Body of pancreas (tissue), 4 donors: ENCODE measurements around the gene FAM20C. TPM values are rescaled to one million over a fixed set of nuclear protein-coding genes. Genes with fewer than 3 reads are reported as not detected.

ENCODE experiments used
- ATAC-seq: fragments of 150-250 bp; one replicate; pipeline ENCODE4 v1.9.1; 2016
- DNase-seq, 4 donors: peaks; one replicate each; pipeline ENCODE4 v3.0.0-alpha.2; 2019
- H3K27ac ChIP-seq, 4 donors: fragments of 200-600 bp; sonication (generic); 1 replicate in 3 of 4; 2 replicates in 1 of 4; pipeline versions ENCODE4 v1.5.1 to v1.6.1; 2016 to 2019; ENCODE audit warnings: mild to moderate bottlenecking in 1 of 4, mixed read lengths in 1 of 4, moderate library complexity in 1 of 4
- H3K27me3 ChIP-seq, 2 donors: fragments of 200-600 bp; sonication (generic); one replicate each; pipeline ENCODE4 v1.6.0; 2016; ENCODE audit warnings: mild to moderate bottlenecking in 1 of 2
- H3K36me3 ChIP-seq, 2 donors: fragments of 200-600 bp; sonication (generic); replicated peaks in 1 of 2; 2 replicates each; pipeline ENCODE4 v1.5.1; 2016; ENCODE audit warnings: low read depth in 2 of 2; ENCODE audit not compliant: insufficient read depth in 1 of 2
- H3K4me1 ChIP-seq: fragments of 200-600 bp; sonication (generic); one replicate; pipeline ENCODE4 v1.6.0; 2016
- H3K4me3 ChIP-seq, 2 donors: fragments of 200-600 bp; sonication (generic); 1 replicate in 1 of 2; 2 replicates in 1 of 2; pipeline ENCODE4 v1.5.1; 2016 to 2019
- H3K9me3 ChIP-seq, 3 donors: fragments of 200-600 bp; sonication (generic); 1 replicate in 2 of 3; 2 replicates in 1 of 3; pipeline ENCODE4 v1.5.1; 2016
- CTCF ChIP-seq, 7 experiments: fragments of 450-650 bp in 4 of 7; fragments of 200-600 bp in 3 of 7; sonication (generic) in 3 of 7; IDR thresholded peaks; one replicate each; pipeline ENCODE4 v1.5.1; 2016 to 2019; ENCODE audit warnings: antibody characterized with exemption in 7 of 7
- POLR2A ChIP-seq, 3 donors: fragments of 450-650 bp; IDR thresholded peaks; one replicate each; pipeline ENCODE4 v1.6.1; 2016; ENCODE audit warnings: antibody characterized with exemption in 3 of 3, mild to moderate bottlenecking in 2 of 3
- WGBS, 2 donors: methylation state at CpG; one replicate each; pipeline ENCODE4 v1.1.5; 2017; 5-methylcytosine and 5-hydroxymethylcytosine counted together
- intact Hi-C: fragments of 100-400 bp; cut with DNase I; formaldehyde crosslinking; loops from one replicate; pipeline ENCODE4 v1.15.1; 2023
- total RNA-seq, 2 donors: library from RNA; depleted of rRNA; stranded (reverse); fragments of >200 nt; gene quantifications; one replicate each; pipeline ENCODE4 v1.1.0, GENCODE V29; 2016

Gene FAM20C
- total RNA-seq = 10 to 100 TPM; 12.7 to 26.0 TPM

GRCh38 chr7:191981-192649 lies at the start of gene FAM20C:
FAM20C (plus strand) TSS chr7:192571; CDS start chr7:193200, 629 bp downstream.
- DNase-seq (peak; percentile 83 to 88 (median 86)), ATAC-seq (peak; percentile 85)
- Histone ChIP-seq H3K9me3 (no peaks in the 10 kb centered on the region), H3K4me3 (peak within 1 kb of the TSS; percentile 15 to 47), H3K27ac (peak within 1 kb of the TSS; percentile 59 to 83 (median 64)), H3K36me3 (peaks cover 0 to 3% of the 10 kb centered on the region in 2 donors), H3K4me1 (peaks cover 27% of the 10 kb centered on the region), H3K27me3 (no peaks in the 10 kb centered on the region)
- intact Hi-C loops = no loop called here
- 0% methylated on average over 59 of the region's 89 CpGs; no CpG with 5 or more reads in 1 of the 2 donors for WGBS, 2 donors
- TF ChIP-seq POLR2A (IDR thresholded peaks at IDR 0.05) (peak; percentile 60 to 71 (median 71)), CTCF (IDR thresholded peaks at IDR 0.05) (no peak)

GRCh38 chr7:143145-143751 lies 49.1 kb upstream of the FAM20C start:
- Histone ChIP-seq H3K9me3 (no peaks in the 10 kb centered on the region), H3K27me3 (no peaks in the 10 kb centered on the region), H3K4me3 (no peak overlapping the region), H3K4me1 (peaks cover 51% of the 10 kb centered on the region), H3K27ac (peak overlapping the region; percentile 66 to 85 (median 75)), H3K36me3 (no peaks in the 10 kb centered on the region)
- TF ChIP-seq CTCF (IDR thresholded peaks at IDR 0.05) (no peak), POLR2A (IDR thresholded peaks at IDR 0.05) (no peak)
- 71 to 73% methylated on average over 8 to 22 of the region's 22 CpGs for WGBS, 2 donors
- ATAC-seq (no peak), DNase-seq (peak in 2 of 4 donors; percentile 14 to 35)
- intact Hi-C loops = no loop called here

GRCh38 chr7:143811-144453 lies 48.4 kb upstream of the FAM20C start:
- H3K4me3 ChIP-seq = no peak overlapping the region
- no peaks in the 10 kb centered on the region for H3K27me3 ChIP-seq
- WGBS, 2 donors = 78 to 84% methylated on average over 10 to 12 of the region's 12 CpGs
- H3K36me3 ChIP-seq = no peaks in the 10 kb centered on the region
- H3K27ac ChIP-seq = peak overlapping the region; percentile 66 to 85 (median 75)
- ATAC-seq = no peak
- intact Hi-C loops = no loop called here
- H3K4me1 ChIP-seq = peaks cover 55% of the 10 kb centered on the region
- no peaks in the 10 kb centered on the region for H3K9me3 ChIP-seq
- TF ChIP-seq CTCF (IDR thresholded peaks at IDR 0.05) (no peak), POLR2A (IDR thresholded peaks at IDR 0.05) (no peak)
- DNase-seq = peak in 1 of 4 donors; percentile 12

GRCh38 chr7:144454-144826 lies 47.9 kb upstream of the FAM20C start:
- Histone ChIP-seq H3K4me1 (peaks cover 55% of the 10 kb centered on the region), H3K27me3 (no peaks in the 10 kb centered on the region), H3K9me3 (no peaks in the 10 kb centered on the region), H3K36me3 (no peaks in the 10 kb centered on the region), H3K4me3 (no peak overlapping the region), H3K27ac (peak overlapping the region in 3 of 4 donors; percentile 73 to 85 (median 77))
- intact Hi-C loops = no loop called here
- DNase-seq (no peak), ATAC-seq (no peak)
- TF ChIP-seq CTCF (IDR thresholded peaks at IDR 0.05) (no peak), POLR2A (IDR thresholded peaks at IDR 0.05) (no peak)
- WGBS, 2 donors = 90 to 95% methylated on average over 13 to 15 of the region's 15 CpGs
